GM12878 (cell line): ENCODE data around the gene GRIN3A. TPM values are rescaled to one million over a fixed set of nuclear protein-coding genes. Genes with fewer than 3 reads are reported as not detected.

Experiments used
- ATAC-seq: fragments of 200-7000 bp; cut with Tn5 transposase; 3 replicates; pipeline ENCODE4 v1.9.1; 2020; ENCODE audit warnings: mild to moderate bottlenecking, moderate library complexity
- BruUV-seq: library from RNA; stranded (reverse); fragments of 400-500 nt; replicated peaks from 2 replicates; lab custom pipeline; 2021; lab: Mats Ljungman, UMichigan
- CTCF ChIA-PET: fragments of 300-600 bp; sonication (Branson Sonifier 250); formaldehyde crosslinking; extraction: SDS; loops from one replicate; lab custom pipeline; 2021; ENCODE audit warnings: inconsistent platforms; lab: Yijun Ruan, JAX
- POLR2A ChIA-PET: fragments of 350-600 bp; formaldehyde crosslinking; extraction: SDS; loops from one replicate; lab custom pipeline; 2021; ENCODE audit warnings: inconsistent platforms; lab: Charles Lee
- RAD21 ChIA-PET: fragments of 300-600 bp; sonication (Branson Sonifier 250); formaldehyde crosslinking; loops from one replicate; lab custom pipeline; 2023; ENCODE audit warnings: antibody characterized with exemption; ENCODE audit not compliant: unreplicated experiment; lab: Charles Lee
- SMC1A ChIA-PET: fragments of 300-600 bp; sonication (Branson Sonifier 250); formaldehyde crosslinking; loops from one replicate; lab custom pipeline; 2023; ENCODE audit not compliant: unreplicated experiment, uncharacterized antibody; lab: Charles Lee
- DNase-seq: peaks from one replicate; pipeline ENCODE4 v3.0.0-alpha.2; 2011; ENCODE audit warnings: low read depth, low spot score
- FAIRE-seq: peaks from 3 replicates; lab custom pipeline; 2011; peaks lifted over from hg19 to GRCh38; lab: Jason Lieb, UNC
- H2AFZ ChIP-seq: 2 replicates; pipeline ENCODE4 v1.6.0; 2011; ENCODE audit warnings: low read depth, low read length, control low read depth; ENCODE audit not compliant: control insufficient read depth
- H3K27ac ChIP-seq: 2 replicates; pipeline ENCODE4 v1.5.1; 2011; ENCODE audit warnings: control low read depth; ENCODE audit not compliant: control insufficient read depth, insufficient read depth
- H3K27me3 ChIP-seq, 2 experiments: replicated peaks in 1 of 2; 2 replicates each; pipeline versions ENCODE4 v1.6.0 to v1.6.1; 2011; ENCODE audit warnings: low read length in 1 of 2; ENCODE audit not compliant: control insufficient read depth in 2 of 2, insufficient read depth in 2 of 2
- H3K36me3 ChIP-seq, 2 experiments: 2 replicates each; pipeline ENCODE4 v1.5.1; 2011; ENCODE audit warnings: low read length in 1 of 2; ENCODE audit not compliant: control insufficient read depth in 2 of 2, insufficient read depth in 2 of 2
- H3K4me1 ChIP-seq: 2 replicates; pipeline ENCODE4 v1.6.1; 2011; ENCODE audit warnings: mild to moderate bottlenecking, low read length, moderate library complexity, mixed read lengths; ENCODE audit not compliant: control insufficient read depth, insufficient read depth
- H3K4me2 ChIP-seq: 2 replicates; pipeline ENCODE4 v1.6.0; 2011; ENCODE audit warnings: control low read depth; ENCODE audit not compliant: control insufficient read depth, insufficient read depth
- H3K4me3 ChIP-seq: fragments of 200-600 bp; sonication (generic); 2 replicates; pipeline ENCODE4 v1.5.1; 2016
- H3K79me2 ChIP-seq: 2 replicates; pipeline ENCODE4 v1.6.0; 2011; ENCODE audit warnings: low read length; ENCODE audit not compliant: control insufficient read depth, insufficient read depth
- H3K9ac ChIP-seq: 2 replicates; pipeline ENCODE4 v1.8.0; 2011; ENCODE audit warnings: low read length, control low read depth, mixed read lengths; ENCODE audit not compliant: control insufficient read depth, insufficient read depth
- H3K9me3 ChIP-seq: replicated peaks from 3 replicates; pipeline ENCODE4 v1.5.1; 2011; ENCODE audit warnings: mild to moderate bottlenecking, low read length; ENCODE audit not compliant: control insufficient read depth, insufficient read depth
- H4K20me1 ChIP-seq: 2 replicates; pipeline ENCODE4 v1.6.0; 2011; ENCODE audit not compliant: control insufficient read depth, insufficient read depth
- HDGF ChIP-seq: fragments of 450-650 bp; IDR thresholded peaks from 2 replicates; pipeline ENCODE4 v1.6.1; 2016; ENCODE audit warnings: antibody characterized with exemption
- LARP7 ChIP-seq: fragments of 450-650 bp; IDR thresholded peaks from 2 replicates; pipeline ENCODE4 v1.6.1; 2017; ENCODE audit warnings: mild to moderate bottlenecking
- MYC ChIP-seq: IDR thresholded peaks from 2 replicates; pipeline ENCODE4 v1.6.1; 2011; ENCODE audit warnings: mild to moderate bottlenecking, low read length, moderate library complexity, inconsistent platforms; ENCODE audit not compliant: insufficient read depth, insufficient replicate concordance, insufficient read length, severe bottlenecking
- WGBS: methylation state at CpG from one replicate; pipeline ENCODE4 v1.1.6; 2016; ENCODE audit warnings: low lambda C conversion rate; ENCODE audit not compliant: insufficient replicate concordance, insufficient coverage; ENCODE audit errors: missing lambda C conversion rate; 5-methylcytosine and 5-hydroxymethylcytosine counted together
- in situ Hi-C: fragments of 300-500 bp; cut with MboI; formaldehyde crosslinking; loops from 9 replicates; pipeline ENCODE4 v1.14.3; 2018; ENCODE audit warnings: mixed read lengths
- intact Hi-C: fragments of 100-400 bp; cut with micrococcal nuclease; formaldehyde crosslinking; loops from one replicate; pipeline ENCODE4 v1.14.2; 2022; ENCODE audit not compliant: unreplicated experiment
- polyA plus RNA-seq, 11 experiments: library from polyadenylated mRNA; depleted of rRNA in 4 of 11; unstranded in 6 of 11; stranded (reverse) in 5 of 11; fragments of >200 nt; fragmentation: Nextera tagmentation in 4 of 11; fragmentation: Illumina TruSeq in 1 of 11; extraction: Ambion mirVana in 4 of 11; extraction: Trizol in 1 of 11; gene quantifications; 1 replicate in 1 of 11; 2 replicates in 10 of 11; pipeline versions ENCODE4 v1.2.1 to v1.2.3, GENCODE V29; 2011 to 2016; ENCODE audit warnings: inconsistent platforms in 2 of 11, missing spikeins in 2 of 11, low read depth in 1 of 11
- total RNA-seq, 4 experiments: library from RNA; depleted of rRNA in 3 of 4; stranded (reverse); fragments of >200 nt in 3 of 4; fragmentation: Illumina TruSeq in 1 of 4; extraction: Trizol in 1 of 4; gene quantifications; 2 replicates each; pipeline versions ENCODE4 v1.2.1 to v1.2.3, GENCODE V29; 2013 to 2021
- TF ChIP-seq, protein P1 (sequence below): IDR thresholded peaks from 2 replicates; pipeline ENCODE4 v1.6.1; 2012; ENCODE audit warnings: improper control_type of control experiment, low read depth, low read length; ENCODE audit not compliant: insufficient replicate concordance

Gene GRIN3A
- total and polyA plus RNA-seq, 10 of the 15 experiments (the other 5 are each of a cell fraction or from before 2014, with no cell fraction given): 0.03 to 0.05 (median 0.04) TPM; not detected in 7

DNA sequence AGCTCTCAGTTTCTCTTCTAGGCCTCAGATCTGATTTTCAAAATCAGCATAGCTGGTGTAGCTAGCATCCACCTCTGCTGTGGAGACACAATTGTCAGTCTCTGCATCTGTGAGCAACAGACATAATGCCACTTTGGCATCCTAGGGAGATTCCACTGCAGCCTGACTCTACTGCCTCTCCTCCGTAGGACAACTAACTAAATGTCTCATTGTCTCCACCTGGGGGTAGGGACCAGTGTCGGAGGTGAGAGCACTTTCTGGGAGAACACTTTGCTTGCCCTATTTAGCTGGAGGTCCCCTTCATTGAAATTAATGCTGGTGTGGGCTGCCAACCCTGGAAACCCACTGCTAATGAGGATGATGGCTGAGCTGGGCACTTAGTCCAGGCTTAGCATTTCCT is 145.1 kb downstream of the GRIN3A start:
- Histone ChIP-seq H3K27me3 (peaks cover 0 to 3% of the 10 kb centered on the region in 2 experiments; a peak in 1 of 4 replicates), H3K4me1 (no peaks in the 10 kb centered on the region), H3K4me3 (no peak overlapping the region), H3K9me3 (no peaks in the 10 kb centered on the region), H3K9ac (no peak overlapping the region), H2AFZ (no peak overlapping the region), H3K79me2 (no peaks in the 10 kb centered on the region), H3K27ac (no peak overlapping the region), H3K36me3 (no peaks in the 10 kb centered on the region), H4K20me1 (no peaks in the 10 kb centered on the region)
- no peak for ATAC-seq
- no TSS peak for BruUV-seq
- SMC1A ChIA-PET: interaction anchor here (1.1 kb wide), 1 partner anchor 8 kb away, joined by 4 read pairs; no protein-coding TSS in a partner anchor
- in situ Hi-C loops: no loop called here
- RAD21 ChIA-PET: no interaction called here
- intact Hi-C loops: no loop called here
- TF ChIP-seq, protein P1, sequence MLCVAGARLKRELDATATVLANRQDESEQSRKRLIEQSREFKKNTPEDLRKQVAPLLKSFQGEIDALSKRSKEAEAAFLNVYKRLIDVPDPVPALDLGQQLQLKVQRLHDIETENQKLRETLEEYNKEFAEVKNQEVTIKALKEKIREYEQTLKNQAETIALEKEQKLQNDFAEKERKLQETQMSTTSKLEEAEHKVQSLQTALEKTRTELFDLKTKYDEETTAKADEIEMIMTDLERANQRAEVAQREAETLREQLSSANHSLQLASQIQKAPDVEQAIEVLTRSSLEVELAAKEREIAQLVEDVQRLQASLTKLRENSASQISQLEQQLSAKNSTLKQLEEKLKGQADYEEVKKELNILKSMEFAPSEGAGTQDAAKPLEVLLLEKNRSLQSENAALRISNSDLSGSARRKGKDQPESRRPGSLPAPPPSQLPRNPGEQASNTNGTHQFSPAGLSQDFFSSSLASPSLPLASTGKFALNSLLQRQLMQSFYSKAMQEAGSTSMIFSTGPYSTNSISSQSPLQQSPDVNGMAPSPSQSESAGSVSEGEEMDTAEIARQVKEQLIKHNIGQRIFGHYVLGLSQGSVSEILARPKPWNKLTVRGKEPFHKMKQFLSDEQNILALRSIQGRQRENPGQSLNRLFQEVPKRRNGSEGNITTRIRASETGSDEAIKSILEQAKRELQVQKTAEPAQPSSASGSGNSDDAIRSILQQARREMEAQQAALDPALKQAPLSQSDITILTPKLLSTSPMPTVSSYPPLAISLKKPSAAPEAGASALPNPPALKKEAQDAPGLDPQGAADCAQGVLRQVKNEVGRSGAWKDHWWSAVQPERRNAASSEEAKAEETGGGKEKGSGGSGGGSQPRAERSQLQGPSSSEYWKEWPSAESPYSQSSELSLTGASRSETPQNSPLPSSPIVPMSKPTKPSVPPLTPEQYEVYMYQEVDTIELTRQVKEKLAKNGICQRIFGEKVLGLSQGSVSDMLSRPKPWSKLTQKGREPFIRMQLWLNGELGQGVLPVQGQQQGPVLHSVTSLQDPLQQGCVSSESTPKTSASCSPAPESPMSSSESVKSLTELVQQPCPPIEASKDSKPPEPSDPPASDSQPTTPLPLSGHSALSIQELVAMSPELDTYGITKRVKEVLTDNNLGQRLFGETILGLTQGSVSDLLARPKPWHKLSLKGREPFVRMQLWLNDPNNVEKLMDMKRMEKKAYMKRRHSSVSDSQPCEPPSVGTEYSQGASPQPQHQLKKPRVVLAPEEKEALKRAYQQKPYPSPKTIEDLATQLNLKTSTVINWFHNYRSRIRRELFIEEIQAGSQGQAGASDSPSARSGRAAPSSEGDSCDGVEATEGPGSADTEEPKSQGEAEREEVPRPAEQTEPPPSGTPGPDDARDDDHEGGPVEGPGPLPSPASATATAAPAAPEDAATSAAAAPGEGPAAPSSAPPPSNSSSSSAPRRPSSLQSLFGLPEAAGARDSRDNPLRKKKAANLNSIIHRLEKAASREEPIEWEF: no peak
- TF ChIP-seq HDGF (no peak), MYC (no peak), LARP7 (no peak)
- TF ChIP-seq, all 136 proteins: peak for 0
- no peak overlapping the region for H3K4me2 ChIP-seq
- WGBS: 0% methylated on average over 2 of the region's 2 CpGs
- FAIRE-seq (no peak), DNase-seq (no peak)
- ChIA-PET POLR2A (no interaction called here), CTCF (interaction anchor here (1.6 to 1.9 kb wide), 2 partner anchors 8 to 13 kb away, joined by 5 to 6 read pairs; no protein-coding TSS in a partner anchor)
